ENCODE measurements around the gene PSMD13.

The PSMD13 gene

DNA sequence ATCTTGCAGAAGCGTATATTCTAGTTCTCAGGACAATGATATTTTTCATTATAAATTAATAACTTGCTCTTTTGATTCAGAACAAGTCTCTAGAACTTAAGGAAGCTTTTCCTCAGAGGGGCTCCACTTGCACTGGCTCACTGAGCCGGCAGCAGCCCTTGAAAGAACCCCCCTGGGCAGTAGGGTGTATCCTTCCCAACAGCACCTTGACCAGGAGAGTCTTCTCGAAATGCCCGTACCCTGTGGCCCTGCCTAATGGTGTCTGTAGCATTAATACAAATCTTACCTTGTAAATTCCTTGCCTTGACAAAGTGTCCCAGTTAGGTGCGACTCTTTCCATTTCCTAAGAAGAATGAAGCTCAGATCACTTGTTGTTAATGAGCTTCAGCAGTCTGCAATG is 13.5 kb downstream of the PSMD13 start:
- no peak for TF ChIP-seq GABPA (IDR thresholded peaks at IDR 0.05; ENCODE audit: low read depth)
- TF ChIP-seq SPI1 (IDR thresholded peaks at IDR 0.05; ENCODE audit: borderline replicate concordance, low read depth) = no peak
- TF ChIP-seq, protein P1, sequence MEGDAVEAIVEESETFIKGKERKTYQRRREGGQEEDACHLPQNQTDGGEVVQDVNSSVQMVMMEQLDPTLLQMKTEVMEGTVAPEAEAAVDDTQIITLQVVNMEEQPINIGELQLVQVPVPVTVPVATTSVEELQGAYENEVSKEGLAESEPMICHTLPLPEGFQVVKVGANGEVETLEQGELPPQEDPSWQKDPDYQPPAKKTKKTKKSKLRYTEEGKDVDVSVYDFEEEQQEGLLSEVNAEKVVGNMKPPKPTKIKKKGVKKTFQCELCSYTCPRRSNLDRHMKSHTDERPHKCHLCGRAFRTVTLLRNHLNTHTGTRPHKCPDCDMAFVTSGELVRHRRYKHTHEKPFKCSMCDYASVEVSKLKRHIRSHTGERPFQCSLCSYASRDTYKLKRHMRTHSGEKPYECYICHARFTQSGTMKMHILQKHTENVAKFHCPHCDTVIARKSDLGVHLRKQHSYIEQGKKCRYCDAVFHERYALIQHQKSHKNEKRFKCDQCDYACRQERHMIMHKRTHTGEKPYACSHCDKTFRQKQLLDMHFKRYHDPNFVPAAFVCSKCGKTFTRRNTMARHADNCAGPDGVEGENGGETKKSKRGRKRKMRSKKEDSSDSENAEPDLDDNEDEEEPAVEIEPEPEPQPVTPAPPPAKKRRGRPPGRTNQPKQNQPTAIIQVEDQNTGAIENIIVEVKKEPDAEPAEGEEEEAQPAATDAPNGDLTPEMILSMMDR (IDR thresholded peaks at IDR 0.05; ENCODE audit: insufficient read depth, low read length) = no peak
- no peak for TF ChIP-seq POLR2AphosphoS5 (IDR thresholded peaks at IDR 0.05; ENCODE audit: low read depth)
- TF ChIP-seq, protein P2, sequence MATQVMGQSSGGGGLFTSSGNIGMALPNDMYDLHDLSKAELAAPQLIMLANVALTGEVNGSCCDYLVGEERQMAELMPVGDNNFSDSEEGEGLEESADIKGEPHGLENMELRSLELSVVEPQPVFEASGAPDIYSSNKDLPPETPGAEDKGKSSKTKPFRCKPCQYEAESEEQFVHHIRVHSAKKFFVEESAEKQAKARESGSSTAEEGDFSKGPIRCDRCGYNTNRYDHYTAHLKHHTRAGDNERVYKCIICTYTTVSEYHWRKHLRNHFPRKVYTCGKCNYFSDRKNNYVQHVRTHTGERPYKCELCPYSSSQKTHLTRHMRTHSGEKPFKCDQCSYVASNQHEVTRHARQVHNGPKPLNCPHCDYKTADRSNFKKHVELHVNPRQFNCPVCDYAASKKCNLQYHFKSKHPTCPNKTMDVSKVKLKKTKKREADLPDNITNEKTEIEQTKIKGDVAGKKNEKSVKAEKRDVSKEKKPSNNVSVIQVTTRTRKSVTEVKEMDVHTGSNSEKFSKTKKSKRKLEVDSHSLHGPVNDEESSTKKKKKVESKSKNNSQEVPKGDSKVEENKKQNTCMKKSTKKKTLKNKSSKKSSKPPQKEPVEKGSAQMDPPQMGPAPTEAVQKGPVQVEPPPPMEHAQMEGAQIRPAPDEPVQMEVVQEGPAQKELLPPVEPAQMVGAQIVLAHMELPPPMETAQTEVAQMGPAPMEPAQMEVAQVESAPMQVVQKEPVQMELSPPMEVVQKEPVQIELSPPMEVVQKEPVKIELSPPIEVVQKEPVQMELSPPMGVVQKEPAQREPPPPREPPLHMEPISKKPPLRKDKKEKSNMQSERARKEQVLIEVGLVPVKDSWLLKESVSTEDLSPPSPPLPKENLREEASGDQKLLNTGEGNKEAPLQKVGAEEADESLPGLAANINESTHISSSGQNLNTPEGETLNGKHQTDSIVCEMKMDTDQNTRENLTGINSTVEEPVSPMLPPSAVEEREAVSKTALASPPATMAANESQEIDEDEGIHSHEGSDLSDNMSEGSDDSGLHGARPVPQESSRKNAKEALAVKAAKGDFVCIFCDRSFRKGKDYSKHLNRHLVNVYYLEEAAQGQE (IDR thresholded peaks at IDR 0.05; ENCODE audit: insufficient replicate concordance, low read depth) = no peak
- H3K27me3 ChIP-seq (ENCODE audit: insufficient read depth, poor library complexity, severe bottlenecking) = no peaks in the 10 kb centered on the region
- no peak for DNase-seq (ENCODE audit: low read depth in 1 of 2, low spot score in 1 of 2)
- H3K4me3 ChIP-seq (replicated peaks; ENCODE audit: insufficient read depth, low read length) = no peak overlapping the region
- no peak overlapping the region for H3K27ac ChIP-seq (replicated peaks)

DNA sequence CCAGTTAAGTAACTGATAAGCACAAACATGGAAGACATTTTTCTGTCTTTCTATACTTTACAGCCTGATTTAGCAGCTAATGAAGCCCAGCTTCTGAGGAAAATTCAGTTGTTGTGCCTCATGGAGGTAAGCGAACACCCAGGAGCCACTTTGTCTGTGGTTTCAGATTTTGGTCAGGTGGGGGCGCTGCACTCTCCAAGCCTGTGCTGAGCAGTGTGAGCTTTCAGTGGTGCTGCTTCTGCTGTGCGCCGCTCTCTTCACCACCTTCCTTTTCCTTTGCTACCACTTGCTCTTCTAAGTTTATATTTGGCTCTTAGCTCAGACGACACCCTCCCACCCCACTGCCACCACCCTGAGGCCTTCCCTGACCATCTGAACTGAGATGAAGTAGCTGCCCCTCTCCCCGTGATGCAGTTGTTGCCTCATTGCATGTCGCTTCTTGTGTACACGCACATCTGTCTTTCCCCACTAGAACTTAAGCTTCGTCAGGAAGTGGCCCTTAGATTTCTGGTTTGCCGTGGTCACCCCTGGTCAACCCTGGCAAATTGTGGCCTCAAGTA is 14.0 kb downstream of the PSMD13 start:
- no peak for TF ChIP-seq SPI1 (IDR thresholded peaks at IDR 0.05; ENCODE audit: borderline replicate concordance, low read depth)
- TF ChIP-seq, protein P2 (IDR thresholded peaks at IDR 0.05; ENCODE audit: insufficient replicate concordance, low read depth) = no peak
- no peak for TF ChIP-seq POLR2AphosphoS5 (IDR thresholded peaks at IDR 0.05; ENCODE audit: low read depth)
- TF ChIP-seq, protein P1 (IDR thresholded peaks at IDR 0.05; ENCODE audit: insufficient read depth, low read length) = peak; percentile 60
- no peak for TF ChIP-seq GABPA (IDR thresholded peaks at IDR 0.05; ENCODE audit: low read depth)
- Histone ChIP-seq H3K27me3 (ENCODE audit: insufficient read depth, poor library complexity, severe bottlenecking) (no peaks in the 10 kb centered on the region), H3K4me3 (replicated peaks; ENCODE audit: insufficient read depth, low read length) (no peak overlapping the region), H3K27ac (replicated peaks) (no peak overlapping the region)
- peak; percentile 53 to 59 for DNase-seq (ENCODE audit: low read depth in 1 of 2, low spot score in 1 of 2)

DNA sequence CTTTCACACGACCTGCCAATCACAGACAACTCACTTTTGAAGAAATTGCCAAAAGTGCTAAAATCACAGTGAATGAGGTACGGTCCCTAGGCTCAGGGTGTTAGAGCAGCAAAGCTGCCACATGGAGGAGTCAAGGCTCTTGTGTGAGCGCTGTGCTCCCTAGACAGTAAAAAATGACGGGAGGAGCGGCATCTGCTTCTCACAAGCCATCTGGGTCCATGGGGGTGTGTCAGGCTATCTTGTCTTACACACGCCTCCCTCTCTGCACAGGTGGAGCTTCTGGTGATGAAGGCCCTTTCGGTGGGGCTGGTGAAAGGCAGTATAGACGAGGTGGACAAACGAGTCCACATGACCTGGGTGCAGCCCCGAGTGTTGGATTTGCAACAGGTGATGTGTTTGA is 14.8 kb downstream of the PSMD13 start:
- H3K4me3 ChIP-seq (replicated peaks; ENCODE audit: insufficient read depth, low read length) = no peak overlapping the region
- H3K27ac ChIP-seq (replicated peaks) = no peak overlapping the region
- no peaks in the 10 kb centered on the region for H3K27me3 ChIP-seq (ENCODE audit: insufficient read depth, poor library complexity, severe bottlenecking)
- TF ChIP-seq POLR2AphosphoS5 (IDR thresholded peaks at IDR 0.05; ENCODE audit: low read depth) (no peak), SPI1 (IDR thresholded peaks at IDR 0.05; ENCODE audit: borderline replicate concordance, low read depth) (no peak), GABPA (IDR thresholded peaks at IDR 0.05; ENCODE audit: low read depth) (no peak)
- TF ChIP-seq, protein P1 (IDR thresholded peaks at IDR 0.05; ENCODE audit: insufficient read depth, low read length) = no peak
- DNase-seq (ENCODE audit: low read depth in 1 of 2, low spot score in 1 of 2) = no peak

DNA sequence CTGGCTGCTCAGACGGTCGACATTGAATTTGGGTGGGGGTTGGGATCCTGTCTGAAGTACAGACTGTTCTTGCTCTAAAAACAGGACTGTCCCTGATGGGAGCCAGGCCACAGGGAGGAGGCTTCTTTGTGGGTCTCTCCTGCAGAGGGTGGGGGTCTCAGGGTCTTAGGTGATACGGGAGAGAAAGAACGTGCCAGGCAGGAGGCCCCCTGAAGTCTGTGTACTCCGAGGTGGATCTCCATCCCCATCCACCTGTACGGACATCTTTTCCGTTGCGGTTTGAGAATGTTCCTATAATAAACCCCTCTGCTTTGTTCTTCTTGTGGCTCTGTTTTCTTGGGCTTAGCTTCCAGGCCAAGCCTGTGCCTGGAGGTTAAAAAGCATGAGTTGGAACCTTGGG is 15.9 kb downstream of the PSMD13 start:
- no peaks in the 10 kb centered on the region for H3K27me3 ChIP-seq (ENCODE audit: insufficient read depth, poor library complexity, severe bottlenecking)
- DNase-seq (ENCODE audit: low read depth in 1 of 2, low spot score in 1 of 2) = no peak
- no peak overlapping the region for H3K27ac ChIP-seq (replicated peaks)
- H3K4me3 ChIP-seq (replicated peaks; ENCODE audit: insufficient read depth, low read length) = no peak overlapping the region
- TF ChIP-seq POLR2AphosphoS5 (IDR thresholded peaks at IDR 0.05; ENCODE audit: low read depth) (no peak), GABPA (IDR thresholded peaks at IDR 0.05; ENCODE audit: low read depth) (no peak)
- TF ChIP-seq, protein P1 (IDR thresholded peaks at IDR 0.05; ENCODE audit: insufficient read depth, low read length) = no peak
